ENCODE results near the gene MFGE8.
"Not testable (repeated sequence)": the region's sequence is repeated elsewhere in the genome, so short reads cannot be mapped to it uniquely, and the experiment has no call there.

The MFGE8 gene

GRCh38 chr15:88934449-88934848 is 21.3 kb upstream of the MFGE8 start:
- H3K36me3 ChIP-seq (ENCODE audit: control insufficient read depth, low read depth, low read length); H3K27ac ChIP-seq (ENCODE audit: low read length); H3K9ac ChIP-seq (ENCODE audit: low read length); H3K27me3 ChIP-seq (ENCODE audit: control insufficient read depth, insufficient read depth, low read length); H3K9me3 ChIP-seq (ENCODE audit: control insufficient read depth, low read depth, low read length); H3K4me3 ChIP-seq (ENCODE audit: low read length): not testable (repeated sequence)
- peaks cover 15% of the 10 kb centered on the region for H3K4me1 ChIP-seq (ENCODE audit: control insufficient read depth, low read depth, low read length)

GRCh38 chr15:88932875-88933330 is 19.7 kb upstream of the MFGE8 start:
- peaks cover 7% of the 10 kb centered on the region for H3K4me1 ChIP-seq (ENCODE audit: control insufficient read depth, low read depth, low read length)
- no peak overlapping the region for H3K4me3 ChIP-seq (ENCODE audit: low read length)
- H3K27me3 ChIP-seq (ENCODE audit: control insufficient read depth, insufficient read depth, low read length), result no peaks in the 10 kb centered on the region
- peaks cover 7% of the 10 kb centered on the region for H3K9me3 ChIP-seq (ENCODE audit: control insufficient read depth, low read depth, low read length)
- H3K36me3 ChIP-seq (ENCODE audit: control insufficient read depth, low read depth, low read length), result no peaks in the 10 kb centered on the region
- no peak overlapping the region for H3K27ac ChIP-seq (ENCODE audit: low read length)
- no peak overlapping the region for H3K9ac ChIP-seq (ENCODE audit: low read length)

- H3K36me3 ChIP-seq (ENCODE audit: control insufficient read depth, low read depth, low read length), result no peaks in the 10 kb centered on the region
- H3K4me3 ChIP-seq (ENCODE audit: low read length), result no peak overlapping the region
- peaks cover 7% of the 10 kb centered on the region for H3K4me1 ChIP-seq (ENCODE audit: control insufficient read depth, low read depth, low read length)
- no peak overlapping the region for H3K9ac ChIP-seq (ENCODE audit: low read length)
- no peak overlapping the region for H3K27ac ChIP-seq (ENCODE audit: low read length)
- no peaks in the 10 kb centered on the region for H3K27me3 ChIP-seq (ENCODE audit: control insufficient read depth, insufficient read depth, low read length)
- peaks cover 9% of the 10 kb centered on the region for H3K9me3 ChIP-seq (ENCODE audit: control insufficient read depth, low read depth, low read length)
Measured at GRCh38 chr15:88932271-88932874, 19.2 kb upstream of the MFGE8 start.

GRCh38 chr15:88930579-88930978 is 17.4 kb upstream of the MFGE8 start:
- H3K36me3 ChIP-seq (ENCODE audit: control insufficient read depth, low read depth, low read length), result no peaks in the 10 kb centered on the region
- no peak overlapping the region for H3K4me3 ChIP-seq (ENCODE audit: low read length)
- no peak overlapping the region for H3K9ac ChIP-seq (ENCODE audit: low read length)
- H3K27me3 ChIP-seq (ENCODE audit: control insufficient read depth, insufficient read depth, low read length), result no peaks in the 10 kb centered on the region
- H3K9me3 ChIP-seq (ENCODE audit: control insufficient read depth, low read depth, low read length), result peaks cover 9% of the 10 kb centered on the region
- peaks cover 2% of the 10 kb centered on the region for H3K4me1 ChIP-seq (ENCODE audit: control insufficient read depth, low read depth, low read length)
- H3K27ac ChIP-seq (ENCODE audit: low read length), result no peak overlapping the region

- not testable (repeated sequence) for H3K36me3 ChIP-seq (ENCODE audit: control insufficient read depth, low read depth, low read length); H3K27me3 ChIP-seq (ENCODE audit: control insufficient read depth, insufficient read depth, low read length); H3K4me1 ChIP-seq (ENCODE audit: control insufficient read depth, low read depth, low read length); H3K9ac ChIP-seq (ENCODE audit: low read length); H3K4me3 ChIP-seq (ENCODE audit: low read length); H3K9me3 ChIP-seq (ENCODE audit: control insufficient read depth, low read depth, low read length); H3K27ac ChIP-seq (ENCODE audit: low read length)
Measured at GRCh38 chr15:88929358-88930098, 16.3 kb upstream of the MFGE8 start.

GRCh38 chr15:88928192-88928591 is 15.0 kb upstream of the MFGE8 start:
- not testable (repeated sequence) for H3K4me3 ChIP-seq (ENCODE audit: low read length); H3K4me1 ChIP-seq (ENCODE audit: control insufficient read depth, low read depth, low read length); H3K36me3 ChIP-seq (ENCODE audit: control insufficient read depth, low read depth, low read length); H3K27ac ChIP-seq (ENCODE audit: low read length); H3K9ac ChIP-seq (ENCODE audit: low read length); H3K9me3 ChIP-seq (ENCODE audit: control insufficient read depth, low read depth, low read length); H3K27me3 ChIP-seq (ENCODE audit: control insufficient read depth, insufficient read depth, low read length)

- H3K4me1 ChIP-seq (ENCODE audit: control insufficient read depth, low read depth, low read length); H3K36me3 ChIP-seq (ENCODE audit: control insufficient read depth, low read depth, low read length); H3K9ac ChIP-seq (ENCODE audit: low read length); H3K4me3 ChIP-seq (ENCODE audit: low read length); H3K9me3 ChIP-seq (ENCODE audit: control insufficient read depth, low read depth, low read length); H3K27ac ChIP-seq (ENCODE audit: low read length); H3K27me3 ChIP-seq (ENCODE audit: control insufficient read depth, insufficient read depth, low read length): not testable (repeated sequence)
Measured at GRCh38 chr15:88925648-88926047, 12.5 kb upstream of the MFGE8 start.

- H3K27me3 ChIP-seq (ENCODE audit: control insufficient read depth, insufficient read depth, low read length); H3K9ac ChIP-seq (ENCODE audit: low read length); H3K4me3 ChIP-seq (ENCODE audit: low read length); H3K4me1 ChIP-seq (ENCODE audit: control insufficient read depth, low read depth, low read length); H3K9me3 ChIP-seq (ENCODE audit: control insufficient read depth, low read depth, low read length); H3K27ac ChIP-seq (ENCODE audit: low read length); H3K36me3 ChIP-seq (ENCODE audit: control insufficient read depth, low read depth, low read length): not testable (repeated sequence)
Measured at GRCh38 chr15:88920892-88921435, 7.8 kb upstream of the MFGE8 start.

GRCh38 chr15:88920186-88920891 is 7.2 kb upstream of the MFGE8 start:
- Histone ChIP-seq H3K36me3 (ENCODE audit: control insufficient read depth, low read depth, low read length) (no peaks in the 10 kb centered on the region), H3K9me3 (ENCODE audit: control insufficient read depth, low read depth, low read length) (no peaks in the 10 kb centered on the region), H3K4me1 (ENCODE audit: control insufficient read depth, low read depth, low read length) (no peaks in the 10 kb centered on the region), H3K4me3 (ENCODE audit: low read length) (no peak overlapping the region), H3K9ac (ENCODE audit: low read length) (no peak overlapping the region), H3K27ac (ENCODE audit: low read length) (no peak overlapping the region), H3K27me3 (ENCODE audit: control insufficient read depth, insufficient read depth, low read length) (no peaks in the 10 kb centered on the region)

GRCh38 chr15:88918738-88919137 is 5.6 kb upstream of the MFGE8 start:
- H3K9ac ChIP-seq (ENCODE audit: low read length), result no peak overlapping the region
- H3K4me1 ChIP-seq (ENCODE audit: control insufficient read depth, low read depth, low read length), result peaks cover under 1% of the 10 kb centered on the region

GRCh38 chr15:88917760-88918159 is 4.6 kb upstream of the MFGE8 start:
- H3K27me3 ChIP-seq (ENCODE audit: control insufficient read depth, insufficient read depth, low read length), result no peaks in the 10 kb centered on the region
- H3K4me3 ChIP-seq (ENCODE audit: low read length), result no peak overlapping the region
- H3K9me3 ChIP-seq (ENCODE audit: control insufficient read depth, low read depth, low read length), result no peaks in the 10 kb centered on the region
- H3K4me1 ChIP-seq (ENCODE audit: control insufficient read depth, low read depth, low read length), result peaks cover 3% of the 10 kb centered on the region
- no peaks in the 10 kb centered on the region for H3K36me3 ChIP-seq (ENCODE audit: control insufficient read depth, low read depth, low read length)
- no peak overlapping the region for H3K27ac ChIP-seq (ENCODE audit: low read length)
- H3K9ac ChIP-seq (ENCODE audit: low read length), result no peak overlapping the region

More at GRCh38 chr15:88918738-88919137, 5.6 kb upstream of the MFGE8 start:
- no peaks in the 10 kb centered on the region for H3K27me3 ChIP-seq (ENCODE audit: control insufficient read depth, insufficient read depth, low read length)
- no peak overlapping the region for H3K4me3 ChIP-seq (ENCODE audit: low read length)
- no peaks in the 10 kb centered on the region for H3K36me3 ChIP-seq (ENCODE audit: control insufficient read depth, low read depth, low read length)
- no peaks in the 10 kb centered on the region for H3K9me3 ChIP-seq (ENCODE audit: control insufficient read depth, low read depth, low read length)
- H3K27ac ChIP-seq (ENCODE audit: low read length), result no peak overlapping the region
